Gastroesophageal sphincter (tissue), 4 donors: ENCODE measurements around the gene AP5M1. TPM values are rescaled to one million over a fixed set of nuclear protein-coding genes. Genes with fewer than 3 reads are reported as not detected.
A peak's percentile ranks its signal among the peaks of the same experiment; 100 is the strongest.

ENCODE experiments used
- ATAC-seq: fragments of 150-250 bp; one replicate; pipeline ENCODE4 v1.9.1; 2016; ENCODE audit warnings: mild to moderate bottlenecking, moderate library complexity
- H3K27ac ChIP-seq, 4 donors: fragments of 200-600 bp; sonication (generic) in 3 of 4; 1 replicate in 3 of 4; 2 replicates in 1 of 4; pipeline ENCODE4 v1.5.1; 2016 to 2019
- H3K27me3 ChIP-seq: fragments of 200-600 bp; sonication (generic); one replicate; pipeline ENCODE4 v1.5.1; 2019
- H3K36me3 ChIP-seq, 2 donors: fragments of 200-600 bp; sonication (generic); one replicate each; pipeline ENCODE4 v1.5.1; 2019; ENCODE audit warnings: control low read depth in 1 of 2
- H3K4me1 ChIP-seq, 3 donors: fragments of 200-600 bp; sonication (generic); 1 replicate in 2 of 3; 2 replicates in 1 of 3; pipeline ENCODE4 v1.5.1; 2016 to 2019; ENCODE audit warnings: control low read depth in 2 of 3
- H3K4me3 ChIP-seq, 2 donors: fragments of 200-600 bp; sonication (generic); one replicate each; pipeline ENCODE4 v1.5.1; 2019; ENCODE audit warnings: mild to moderate bottlenecking in 1 of 2, moderate library complexity in 1 of 2
- H3K9me3 ChIP-seq, 3 donors: fragments of 200-600 bp; sonication (generic); one replicate each; pipeline ENCODE4 v1.5.1; 2017 to 2019; ENCODE audit warnings: control low read depth in 2 of 3
- CTCF ChIP-seq, 4 experiments: fragments of 200-600 bp in 2 of 4; fragments of 450-650 bp in 2 of 4; sonication (generic) in 1 of 4; IDR thresholded peaks; one replicate each; pipeline ENCODE4 v1.5.1; 2017 to 2019; ENCODE audit warnings: antibody characterized with exemption in 4 of 4, mild to moderate bottlenecking in 2 of 4, moderate library complexity in 2 of 4
- EP300 ChIP-seq: sonication (generic); formaldehyde crosslinking; IDR thresholded peaks from one replicate; pipeline ENCODE4 v1.6.1; 2017; ENCODE audit warnings: antibody characterized with exemption, mild to moderate bottlenecking
- POLR2A ChIP-seq, 2 donors: fragments of 450-650 bp; IDR thresholded peaks; one replicate each; pipeline ENCODE4 v1.6.1; 2017; ENCODE audit warnings: antibody characterized with exemption in 2 of 2, mild to moderate bottlenecking in 2 of 2, moderate library complexity in 1 of 2
- POLR2AphosphoS5 ChIP-seq: sonication (generic); formaldehyde crosslinking; IDR thresholded peaks from one replicate; pipeline ENCODE4 v1.6.1; 2017; ENCODE audit warnings: antibody characterized with exemption
- WGBS, 2 donors: methylation state at CpG; one replicate each; pipeline ENCODE4 v1.1.5; 2018; ENCODE audit warnings: low coverage in 1 of 2; 5-methylcytosine and 5-hydroxymethylcytosine counted together
- total RNA-seq, 4 donors: library from RNA; depleted of rRNA; stranded (reverse); fragments of >200 nt; gene quantifications; one replicate each; pipeline ENCODE4 v1.1.0, GENCODE V29; 2016

The AP5M1 gene
- total RNA-seq, 4 donors from 2014 or later, result 23.2 to 37.8 (median 30.5) TPM

- WGBS, 2 donors, result 100% methylated on average over 1 of the region's 1 CpG
- H3K4me3 ChIP-seq, result no peak overlapping the region
- no peaks in the 10 kb centered on the region for H3K4me1 ChIP-seq
- TF ChIP-seq CTCF (IDR thresholded peaks at IDR 0.05), result peak in 1 of 4 experiments; percentile 28
- no peak for TF ChIP-seq POLR2A (IDR thresholded peaks at IDR 0.05)
- no peaks in the 10 kb centered on the region for H3K9me3 ChIP-seq
- peaks cover 0 to 32% of the 10 kb centered on the region in 2 donors for H3K36me3 ChIP-seq
- ATAC-seq, result no peak
- H3K27me3 ChIP-seq, result no peaks in the 10 kb centered on the region
- no peak overlapping the region for H3K27ac ChIP-seq
Observed at GRCh38 chr14:57293866-57294837, 25.4 kb downstream of the AP5M1 start.

GRCh38 chr14:57295239-57295638 is 26.5 kb downstream of the AP5M1 start:
- ATAC-seq, result no peak
- Histone ChIP-seq H3K27ac (no peak overlapping the region), H3K36me3 (peaks cover 0 to 21% of the 10 kb centered on the region in 2 donors), H3K4me3 (no peak overlapping the region), H3K9me3 (no peaks in the 10 kb centered on the region), H3K4me1 (no peaks in the 10 kb centered on the region), H3K27me3 (no peaks in the 10 kb centered on the region)
- TF ChIP-seq POLR2A (IDR thresholded peaks at IDR 0.05), result no peak
- no peak for TF ChIP-seq CTCF (IDR thresholded peaks at IDR 0.05)
- TF ChIP-seq EP300, result no peak
- no peak for TF ChIP-seq POLR2AphosphoS5
- 9 to 16% methylated on average over 1 of the region's 1 CpG for WGBS, 2 donors

- no peaks in the 10 kb centered on the region for H3K36me3 ChIP-seq
- H3K4me3 ChIP-seq, result no peak overlapping the region
- no peak for ATAC-seq
- 80 to 84% methylated on average over 4 of the region's 4 CpGs for whole genome bisulfite sequencing, 2 donors
- no peaks in the 10 kb centered on the region for H3K9me3 ChIP-seq
- H3K27ac ChIP-seq, result no peak overlapping the region
- no peaks in the 10 kb centered on the region for H3K4me1 ChIP-seq
- H3K27me3 ChIP-seq, result no peaks in the 10 kb centered on the region
- no peak for TF ChIP-seq POLR2A (IDR thresholded peaks at IDR 0.05)
- no peak for TF ChIP-seq EP300
- no peak for TF ChIP-seq CTCF (IDR thresholded peaks at IDR 0.05)
- TF ChIP-seq POLR2AphosphoS5, result no peak
Observed at GRCh38 chr14:57297852-57298251, 29.1 kb downstream of the AP5M1 start.

GRCh38 chr14:57299511-57299910 is 30.7 kb downstream of the AP5M1 start:
- Histone ChIP-seq H3K27me3 (no peaks in the 10 kb centered on the region), H3K27ac (no peak overlapping the region), H3K4me1 (no peaks in the 10 kb centered on the region), H3K36me3 (no peaks in the 10 kb centered on the region), H3K4me3 (no peak overlapping the region), H3K9me3 (no peaks in the 10 kb centered on the region)
- ATAC-seq, result no peak
- TF ChIP-seq POLR2A (IDR thresholded peaks at IDR 0.05), result no peak
- TF ChIP-seq POLR2AphosphoS5, result no peak
- no peak for TF ChIP-seq CTCF (IDR thresholded peaks at IDR 0.05)
- TF ChIP-seq EP300, result no peak
- 57 to 71% methylated on average over 2 of the region's 3 CpGs for WGBS, 2 donors

GRCh38 chr14:57302883-57303282 is 34.1 kb downstream of the AP5M1 start:
- WGBS, 2 donors, result 69 to 73% methylated on average over 3 to 5 of the region's 5 CpGs
- Histone ChIP-seq H3K27me3 (peaks cover 6% of the 10 kb centered on the region), H3K9me3 (no peaks in the 10 kb centered on the region), H3K4me3 (no peak overlapping the region), H3K4me1 (no peaks in the 10 kb centered on the region), H3K36me3 (no peaks in the 10 kb centered on the region), H3K27ac (no peak overlapping the region)
- ATAC-seq, result no peak
- TF ChIP-seq EP300 (no peak), CTCF (IDR thresholded peaks at IDR 0.05) (no peak), POLR2AphosphoS5 (no peak), POLR2A (IDR thresholded peaks at IDR 0.05) (no peak)
